ENCODE measurements around the gene PRTN3.
"Not testable (repeated sequence)": the region's sequence is repeated elsewhere in the genome, so short reads cannot be mapped to it uniquely, and the experiment has no call there.

PRTN3 gene

DNA sequence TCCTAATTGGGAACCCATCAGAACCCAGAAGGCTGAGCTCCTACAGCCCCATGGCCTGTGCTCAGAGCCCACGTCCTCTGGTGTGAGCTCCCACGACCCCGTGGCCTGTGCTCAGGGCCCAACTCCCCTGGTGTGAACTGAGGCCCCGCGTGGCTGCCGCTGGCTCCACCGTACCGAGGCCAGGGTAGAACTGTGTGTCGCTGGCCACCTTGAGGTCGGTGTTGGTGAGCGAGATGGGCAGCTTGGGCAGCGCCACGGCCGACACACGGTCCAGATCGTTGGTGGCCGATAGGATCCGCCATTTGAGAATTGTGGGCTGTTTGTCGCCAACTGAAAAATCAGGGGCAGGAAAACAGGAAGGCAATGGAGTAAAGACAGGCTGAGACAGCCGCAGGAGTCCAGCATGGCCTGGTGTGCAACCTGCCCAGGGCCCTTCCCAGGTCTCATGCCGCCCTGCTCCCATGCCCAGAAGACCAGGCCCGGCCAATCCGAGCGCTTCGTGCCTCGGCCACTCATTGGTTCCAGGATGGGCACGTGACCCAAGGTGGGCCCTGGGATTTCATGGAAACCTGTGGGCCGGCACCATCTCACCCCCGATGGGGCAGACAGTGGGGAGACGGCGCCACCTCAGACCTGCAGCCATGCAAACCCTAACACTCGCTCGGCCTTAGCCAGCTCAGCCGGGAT is 40.7 kb downstream of the PRTN3 start:
- no peak for DNase-seq (ENCODE audit: low read depth)

- no peak for DNase-seq (ENCODE audit: low read depth)
Measured at GRCh38 chr19:882871-883497, 42.2 kb downstream of the PRTN3 start.

- no peak for DNase-seq (ENCODE audit: low read depth)
Measured at GRCh38 chr19:883661-884211, 42.9 kb downstream of the PRTN3 start.

GRCh38 chr19:884420-885211 is 43.8 kb downstream of the PRTN3 start:
- no peak for DNase-seq (ENCODE audit: low read depth)

- no peak for DNase-seq (ENCODE audit: low read depth)
Measured at GRCh38 chr19:885536-886224, 44.9 kb downstream of the PRTN3 start.

- DNase-seq (ENCODE audit: low read depth): no peak
Measured at GRCh38 chr19:887072-887471, 46.3 kb downstream of the PRTN3 start.

DNA sequence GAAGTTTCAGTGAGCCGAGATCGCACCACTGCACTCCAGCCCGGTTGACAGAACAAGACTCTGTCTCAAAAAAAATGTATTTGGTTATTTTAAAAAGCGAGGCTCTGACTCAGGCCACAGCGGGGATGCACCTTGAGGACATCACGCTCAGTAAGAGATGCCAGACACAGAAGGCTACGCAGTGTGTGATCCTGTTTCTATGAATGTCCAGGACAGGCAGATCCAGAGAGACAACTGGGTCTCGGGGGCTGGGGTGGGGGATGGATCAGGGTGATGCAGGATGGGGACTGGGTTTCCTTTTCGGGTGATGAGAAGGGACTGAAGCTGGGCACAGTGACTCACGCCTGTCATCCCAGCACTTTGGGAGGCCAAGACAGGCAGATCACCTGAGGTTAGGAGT is 46.8 kb downstream of the PRTN3 start:
- DNase-seq (ENCODE audit: low read depth): no peak

DNA sequence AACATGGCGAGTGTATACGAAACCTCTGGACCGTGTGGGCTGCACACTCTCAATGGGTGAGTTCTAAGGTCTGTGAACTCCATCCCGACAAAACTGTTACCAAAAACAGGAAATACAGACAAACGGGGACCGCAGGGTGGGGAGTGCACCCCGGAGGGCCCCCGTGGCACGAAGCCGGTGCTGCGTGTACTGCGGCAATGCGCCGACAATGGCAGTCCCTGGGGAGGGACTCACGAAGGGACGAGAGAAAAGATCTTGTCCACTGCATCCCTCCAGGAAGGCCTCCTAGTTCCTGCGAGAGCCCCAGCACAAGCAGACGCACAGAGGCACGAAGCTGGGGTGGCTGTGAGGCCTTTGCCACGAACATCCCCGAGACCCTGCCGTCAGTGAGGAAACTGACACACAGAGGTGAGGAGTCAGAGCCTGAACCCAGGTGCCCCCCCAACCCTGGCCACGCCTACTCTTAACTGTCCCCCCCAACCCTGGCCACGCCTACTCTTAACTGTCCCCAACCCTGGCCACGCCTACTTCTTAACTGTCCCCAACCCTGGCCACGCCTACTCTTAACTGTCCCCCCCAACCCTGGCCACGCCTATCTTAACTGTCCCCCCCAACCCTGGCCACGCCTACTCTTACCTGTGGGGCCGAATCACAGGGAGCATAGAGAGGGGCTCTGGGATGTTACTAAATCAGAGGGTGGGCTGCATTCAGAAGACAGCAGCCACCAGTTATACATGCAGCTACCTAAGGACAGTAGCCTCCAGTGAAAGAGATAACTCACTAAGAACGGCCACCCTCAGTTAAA is 48.0 kb downstream of the PRTN3 start:
- DNase-seq (ENCODE audit: low read depth): peak; percentile 36

DNA sequence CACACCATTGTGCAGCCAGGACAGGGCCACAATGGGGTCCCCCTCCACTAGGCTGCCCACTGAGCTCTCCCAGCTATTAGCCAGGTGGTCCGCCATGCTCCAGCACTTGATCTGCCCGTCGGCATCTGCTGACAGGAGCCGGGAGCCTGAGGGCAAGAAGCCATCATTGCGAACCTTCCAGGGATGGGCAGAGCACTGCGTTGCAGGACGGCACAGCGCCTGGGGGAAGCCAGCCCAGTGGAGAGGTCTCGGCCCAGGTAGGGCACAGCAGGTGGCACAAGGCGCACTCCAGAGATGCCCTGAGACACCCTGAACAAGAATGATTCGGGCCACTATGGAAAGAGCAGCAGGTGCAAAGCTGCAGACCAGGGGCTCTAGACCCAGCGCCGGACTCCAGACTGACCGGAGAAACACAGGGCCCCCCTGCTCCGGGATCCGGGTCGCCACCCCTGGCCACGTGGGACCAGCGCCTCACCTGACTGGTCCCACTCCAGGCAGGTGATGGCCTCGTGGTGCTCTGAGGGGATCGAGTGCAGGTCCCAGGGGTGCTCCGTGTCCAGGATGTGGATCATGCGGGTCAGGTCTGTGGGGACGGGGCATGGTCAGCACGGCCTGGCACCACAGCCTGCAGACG is 49.0 kb downstream of the PRTN3 start:
- DNase-seq (ENCODE audit: low read depth): no peak

DNA sequence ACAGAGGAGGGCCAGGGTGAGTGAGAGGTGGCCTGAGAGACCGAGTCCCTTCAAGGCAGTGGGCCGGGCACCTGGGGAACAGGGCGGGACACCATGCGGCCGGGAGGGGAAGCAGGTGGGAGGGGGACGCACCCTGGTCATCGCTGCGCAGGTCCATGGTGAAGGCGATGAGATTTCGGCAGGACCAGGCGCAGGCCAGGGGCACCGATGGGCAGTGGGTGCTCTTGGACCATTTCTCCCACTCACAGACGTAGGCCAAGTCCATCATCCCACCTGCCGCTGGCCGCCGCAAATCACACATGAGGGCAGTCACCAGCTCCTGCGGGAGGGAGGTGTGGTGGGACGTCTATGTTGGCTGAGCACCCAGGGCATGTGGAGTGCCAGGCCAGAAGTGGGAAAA is 50.0 kb downstream of the PRTN3 start:
- no peak for DNase-seq (ENCODE audit: low read depth)

DNA sequence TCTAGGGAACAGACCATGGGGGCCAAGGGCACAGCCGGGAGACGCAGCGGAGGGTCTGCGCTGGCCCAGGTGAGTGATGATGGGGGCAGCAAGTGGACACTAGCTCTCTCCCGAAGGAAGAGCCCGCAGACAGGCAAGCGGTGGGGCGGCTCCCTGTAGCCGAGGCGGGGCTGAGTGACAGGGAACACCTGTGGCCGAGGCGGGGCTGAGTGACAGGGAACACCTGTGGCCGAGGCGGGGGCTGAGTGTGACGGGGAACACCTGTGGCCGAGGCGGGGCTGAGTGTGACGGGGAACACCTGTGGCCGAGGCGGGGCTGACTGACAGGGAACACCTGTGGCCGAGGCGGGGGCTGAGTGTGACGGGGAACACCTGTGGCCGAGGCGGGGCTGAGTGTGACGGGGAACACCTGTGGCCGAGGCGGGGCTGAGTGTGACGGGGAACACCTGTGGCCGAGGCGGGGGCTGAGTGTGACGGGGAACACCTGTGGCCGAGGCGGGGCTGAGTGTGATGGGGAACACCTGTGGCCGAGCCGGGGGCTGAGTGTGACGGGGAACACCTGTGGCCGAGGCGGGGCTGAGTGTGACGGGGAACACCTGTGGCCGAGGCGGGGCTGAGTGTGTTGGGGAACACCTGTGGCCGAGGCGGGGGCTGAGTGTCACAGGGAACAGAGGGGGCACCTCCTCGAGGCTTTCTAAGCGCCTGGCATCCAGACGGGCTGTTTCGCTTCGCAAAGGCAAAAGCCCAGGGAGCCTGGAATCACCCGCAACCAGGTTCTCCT is 50.8 kb downstream of the PRTN3 start:
- not testable (repeated sequence) for DNase-seq (ENCODE audit: low read depth)

DNA sequence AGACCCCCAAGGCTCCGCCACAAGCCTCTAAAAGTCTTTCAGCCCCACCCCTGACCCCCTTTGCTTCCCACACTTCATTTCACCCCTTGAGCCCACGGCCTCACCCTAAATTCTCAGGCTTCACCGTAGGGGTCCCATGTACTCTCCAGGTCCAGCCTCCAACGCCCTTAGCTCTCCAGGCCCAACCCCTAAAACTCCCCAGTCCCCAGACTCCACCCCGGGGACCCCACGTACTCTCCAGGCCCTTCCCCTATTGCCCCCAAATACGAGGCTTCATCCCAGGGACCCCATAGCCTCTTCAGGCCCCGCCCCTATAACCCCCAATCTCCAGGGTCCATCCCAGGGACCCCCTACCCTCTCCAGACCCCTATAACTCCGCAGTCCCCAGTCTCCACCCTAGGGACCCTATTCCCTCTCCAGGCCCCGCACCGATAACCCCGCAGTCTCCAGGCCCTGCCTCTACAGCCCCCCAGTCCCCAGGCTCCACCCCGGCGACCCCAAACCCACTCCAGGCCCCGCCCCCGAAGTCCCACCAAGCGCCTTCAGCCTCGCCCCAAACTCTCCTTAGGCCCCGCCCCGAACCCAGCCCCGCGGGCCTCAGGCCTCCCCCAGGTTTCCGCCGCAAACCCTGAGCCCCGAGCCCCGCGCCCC is 51.6 kb downstream of the PRTN3 start:
- no peak for DNase-seq (ENCODE audit: low read depth)

GRCh38 chr19:892894-893689 is 52.3 kb downstream of the PRTN3 start, which contains the start of the genes MED16 and RNU6-9:
TSS of gene MED16 (minus strand) at chr19:893187. CDS start at chr19:891131, 2,056 bp downstream.
TSS of gene RNU6-9 (plus strand) at chr19:893484.
- peak; percentile 81 for DNase-seq (ENCODE audit: low read depth)

DNA sequence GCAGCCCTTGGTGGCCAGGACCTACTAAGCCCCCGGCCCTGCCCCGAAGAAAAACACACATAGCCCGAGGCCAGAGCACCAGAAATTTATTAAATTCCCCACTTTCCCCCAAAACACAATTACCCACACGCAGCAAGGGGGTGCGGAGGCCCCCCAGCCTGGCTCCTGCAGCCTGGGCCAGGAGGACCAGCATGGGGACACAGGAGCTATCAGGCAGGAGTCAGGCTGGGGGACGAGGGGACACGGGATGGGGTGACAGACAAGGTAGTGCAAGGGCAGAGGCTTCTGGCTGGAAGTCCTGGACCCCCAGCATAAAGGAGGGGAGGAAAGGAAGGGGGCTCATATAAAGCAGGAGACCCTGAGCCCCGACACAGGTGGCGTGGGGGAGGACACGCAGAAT is 55.6 kb downstream of the PRTN3 start:
- DNase-seq (ENCODE audit: low read depth): no peak

- no peak for DNase-seq (ENCODE audit: low read depth)
Measured at GRCh38 chr19:896999-897398, 56.2 kb downstream of the PRTN3 start.

- DNase-seq (ENCODE audit: low read depth): no peak
Measured at GRCh38 chr19:897442-898039, 56.7 kb downstream of the PRTN3 start.

Data from activated T-helper 1 cell treated with Interleukin-2 at 50 U/mL for 16 hours (primary cell).